ENCODE results near the gene TULP1.

TULP1 gene

DNA sequence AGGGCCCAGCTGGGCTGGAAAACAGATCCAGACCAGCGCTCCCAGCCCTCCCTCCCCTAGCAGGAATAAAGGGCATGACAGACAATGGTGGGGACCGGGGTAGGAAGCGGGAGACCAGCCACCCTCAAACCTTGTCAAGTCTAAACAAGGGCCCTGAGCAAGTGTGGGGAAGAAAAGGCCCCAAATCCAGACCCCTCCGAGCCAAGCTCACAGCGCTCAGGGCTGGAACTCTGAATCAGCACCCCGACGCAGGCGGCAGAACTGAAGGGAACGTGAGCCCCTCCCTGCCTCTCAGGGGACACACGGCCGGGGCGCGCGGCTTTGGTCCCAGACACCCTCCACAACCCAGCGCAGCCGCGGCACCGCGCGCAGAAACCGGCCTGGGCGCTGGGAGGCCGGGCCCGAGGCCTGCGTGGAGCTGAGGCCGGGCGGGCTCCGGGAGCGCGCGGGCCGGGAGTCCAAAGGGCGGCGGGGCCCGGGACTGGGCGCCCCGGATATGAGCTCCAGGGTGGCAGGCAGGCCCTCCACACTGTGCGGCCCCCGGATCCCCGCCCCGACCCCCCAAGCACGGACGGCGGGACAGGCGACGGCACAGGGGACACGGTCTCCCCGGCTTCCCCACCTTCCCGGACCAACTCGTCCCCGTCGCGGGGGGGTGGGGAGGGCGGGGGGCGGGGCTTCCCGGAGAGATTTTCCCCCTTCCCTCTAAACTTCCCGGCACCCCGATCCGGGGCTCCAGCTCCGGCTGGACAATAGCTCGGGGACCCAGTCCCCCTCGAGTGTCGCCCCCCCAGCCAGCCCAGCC is 16.5 kb downstream of the TULP1 start:
- no peak for DNase-seq

DNA sequence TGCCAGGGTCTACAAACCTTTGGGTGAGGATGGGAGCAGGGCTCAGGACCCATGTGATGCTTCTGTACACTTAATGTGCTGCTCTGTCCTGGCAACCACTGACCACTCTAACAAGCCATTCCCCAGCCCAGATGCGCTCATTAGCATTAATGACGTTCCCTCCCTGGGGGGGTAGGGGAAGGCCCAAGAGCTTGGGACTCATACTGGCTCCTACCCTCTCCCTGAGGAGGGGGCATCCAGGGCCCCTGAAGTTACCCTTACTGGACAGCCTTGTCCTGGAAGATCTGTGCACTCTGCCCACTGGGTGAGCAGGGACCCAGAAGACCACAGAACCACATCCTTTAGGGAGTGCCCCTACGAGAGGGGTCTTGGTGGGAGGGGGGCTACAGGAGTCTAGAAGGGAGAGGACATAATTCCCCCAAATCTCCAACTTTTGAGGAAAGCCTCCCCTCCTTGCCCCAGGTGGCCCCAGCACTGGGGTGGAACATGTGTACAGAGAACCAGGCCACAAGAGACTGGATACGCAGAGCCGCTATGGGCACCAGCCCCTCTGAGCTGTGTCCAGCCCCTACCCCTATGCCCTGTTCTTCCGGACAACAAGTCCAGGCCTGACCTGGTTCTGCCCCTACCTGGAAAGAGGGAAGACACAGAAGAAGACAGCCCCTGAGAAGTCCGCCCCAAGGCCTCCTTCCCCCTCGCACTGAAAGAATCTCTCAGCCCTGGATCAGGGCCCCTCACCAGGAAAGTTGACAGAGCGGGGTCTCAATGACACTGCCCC is 17.2 kb downstream of the TULP1 start:
- DNase-seq: no peak

DNA sequence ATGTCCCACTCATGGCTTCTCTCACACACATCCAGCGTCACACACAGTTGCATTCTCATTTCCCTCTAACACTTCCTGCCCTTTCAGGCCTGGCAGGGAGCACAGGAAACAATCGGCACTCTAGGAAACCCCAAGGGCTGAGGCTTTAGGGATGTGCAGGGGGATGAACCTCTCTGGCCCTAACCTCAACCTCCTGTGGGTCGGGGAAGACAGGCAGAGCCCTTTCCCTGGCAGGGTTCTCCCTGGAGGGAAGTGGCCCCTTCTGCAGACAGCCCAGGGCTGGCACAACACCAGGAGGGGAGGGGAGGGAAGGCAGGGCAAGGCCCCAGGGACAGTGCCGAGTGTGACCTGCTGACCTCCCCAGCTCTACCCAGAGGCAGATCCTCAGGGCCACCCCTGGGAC is 18.5 kb downstream of the TULP1 start:
- DNase-seq: no peak

DNA sequence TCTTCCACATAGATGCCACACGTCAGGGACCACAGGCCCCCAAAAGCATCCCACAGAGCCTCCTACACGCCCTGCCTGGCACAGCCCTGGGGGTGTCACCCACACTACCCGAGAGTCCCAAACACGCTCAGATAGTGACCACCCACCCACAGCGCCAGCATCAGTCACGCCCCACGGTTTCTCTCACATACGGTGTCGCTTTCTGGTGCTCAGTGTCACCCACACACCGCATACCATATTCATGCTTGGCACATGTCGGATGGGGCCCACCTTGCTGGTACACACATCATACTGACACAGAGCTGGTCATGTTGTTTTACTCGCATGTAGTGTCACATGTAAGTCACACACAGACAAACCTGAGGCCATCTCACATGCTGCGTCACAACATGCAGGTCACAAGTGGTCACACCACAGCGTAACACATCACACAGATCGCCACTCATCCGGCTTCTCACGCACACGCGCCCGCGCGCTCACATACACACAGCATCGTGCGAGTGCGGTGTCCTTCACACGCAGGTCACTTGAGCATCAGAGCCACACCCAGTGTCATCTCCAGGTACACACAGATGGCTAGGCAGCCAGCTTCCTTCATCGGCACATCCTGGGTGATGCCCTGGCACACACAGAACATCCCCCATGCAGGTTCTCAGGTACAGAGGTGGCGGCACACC is 19.3 kb downstream of the TULP1 start:
- no peak for DNase-seq

DNA sequence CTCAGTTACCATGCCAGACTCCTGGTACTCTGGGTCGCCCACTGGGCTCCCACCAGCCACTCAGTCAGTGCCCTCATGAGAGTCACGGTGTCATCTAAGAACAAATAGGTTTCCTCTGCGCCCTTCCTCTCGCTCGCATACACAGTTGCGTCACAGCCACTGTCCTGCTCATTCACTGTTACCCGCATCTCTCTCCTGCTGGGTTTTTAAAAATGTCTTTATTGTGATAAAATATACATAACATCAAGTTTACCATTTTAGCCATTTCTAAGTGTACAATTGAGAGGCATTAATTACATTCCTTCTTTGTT is 19.8 kb downstream of the TULP1 start:
- no peak for DNase-seq

DNA sequence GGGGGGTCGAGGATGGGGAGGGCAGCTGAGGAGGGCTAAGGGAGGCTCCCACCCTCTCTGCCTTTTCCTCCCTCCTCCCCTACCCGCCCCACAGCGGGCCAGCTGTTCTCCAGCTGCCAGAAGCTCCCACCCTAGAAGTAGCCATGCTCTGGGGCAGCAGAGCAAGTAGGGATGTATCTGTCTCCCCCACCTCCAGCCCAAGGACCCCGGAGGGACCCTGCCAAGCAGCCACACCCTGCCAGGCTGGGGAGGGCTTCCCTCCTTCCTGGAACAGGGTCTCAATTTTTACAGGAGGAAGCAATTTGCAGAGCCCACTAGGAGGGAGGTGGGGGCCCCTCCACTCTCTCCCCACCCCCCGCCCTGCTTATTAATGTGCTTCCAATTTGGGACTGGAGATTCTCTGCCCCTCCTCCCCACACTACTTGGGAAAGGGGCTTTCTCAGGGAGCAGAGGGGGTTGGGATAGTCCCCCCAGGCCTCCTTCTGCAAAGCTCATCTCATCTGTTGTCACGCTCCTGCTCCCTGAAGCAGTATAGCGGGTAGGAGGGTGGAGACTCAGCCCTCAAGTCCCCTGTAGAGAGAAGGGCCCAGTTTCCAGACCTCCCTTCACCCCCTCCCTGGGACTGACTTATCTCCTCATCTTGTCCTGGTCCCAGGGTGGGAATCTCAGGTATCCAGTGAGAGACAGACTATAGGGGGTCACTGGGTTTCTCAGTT is 20.3 kb downstream of the TULP1 start:
- DNase-seq: no peak

DNA sequence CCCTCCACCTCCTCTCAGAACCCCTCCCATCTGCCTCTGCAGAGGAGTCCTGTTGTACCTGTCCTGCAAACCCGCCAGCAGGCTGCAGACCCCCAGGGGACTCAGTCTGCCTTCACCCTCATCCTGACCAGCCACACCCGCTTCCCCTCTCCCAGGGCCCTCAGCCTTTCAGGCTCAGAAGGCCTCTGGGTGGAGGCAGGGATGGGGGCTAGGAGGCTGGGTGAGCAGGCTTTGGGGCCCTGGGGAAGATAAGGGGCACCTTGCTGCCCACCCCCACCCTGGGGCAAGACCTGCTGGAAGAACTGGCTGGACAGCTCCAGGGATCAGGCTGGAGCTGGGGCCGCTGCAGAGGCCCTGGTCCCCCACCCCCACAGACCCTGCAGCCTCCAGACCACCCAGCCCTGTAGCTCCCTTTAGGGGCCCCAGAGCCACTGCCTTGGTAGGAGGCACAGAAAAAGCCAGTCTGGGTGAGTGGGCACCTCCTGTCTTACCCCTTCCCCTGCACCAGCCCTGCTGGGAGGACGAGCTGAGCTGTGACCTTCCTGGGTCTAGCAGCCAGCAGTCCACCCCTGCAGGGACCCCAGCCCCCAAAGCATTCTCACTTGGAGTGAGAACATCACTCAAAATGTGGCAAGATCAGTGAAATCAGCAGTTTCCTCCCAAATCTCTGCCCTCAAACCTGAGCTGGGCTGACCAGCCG is 21.0 kb downstream of the TULP1 start:
- DNase-seq: no peak

DNA sequence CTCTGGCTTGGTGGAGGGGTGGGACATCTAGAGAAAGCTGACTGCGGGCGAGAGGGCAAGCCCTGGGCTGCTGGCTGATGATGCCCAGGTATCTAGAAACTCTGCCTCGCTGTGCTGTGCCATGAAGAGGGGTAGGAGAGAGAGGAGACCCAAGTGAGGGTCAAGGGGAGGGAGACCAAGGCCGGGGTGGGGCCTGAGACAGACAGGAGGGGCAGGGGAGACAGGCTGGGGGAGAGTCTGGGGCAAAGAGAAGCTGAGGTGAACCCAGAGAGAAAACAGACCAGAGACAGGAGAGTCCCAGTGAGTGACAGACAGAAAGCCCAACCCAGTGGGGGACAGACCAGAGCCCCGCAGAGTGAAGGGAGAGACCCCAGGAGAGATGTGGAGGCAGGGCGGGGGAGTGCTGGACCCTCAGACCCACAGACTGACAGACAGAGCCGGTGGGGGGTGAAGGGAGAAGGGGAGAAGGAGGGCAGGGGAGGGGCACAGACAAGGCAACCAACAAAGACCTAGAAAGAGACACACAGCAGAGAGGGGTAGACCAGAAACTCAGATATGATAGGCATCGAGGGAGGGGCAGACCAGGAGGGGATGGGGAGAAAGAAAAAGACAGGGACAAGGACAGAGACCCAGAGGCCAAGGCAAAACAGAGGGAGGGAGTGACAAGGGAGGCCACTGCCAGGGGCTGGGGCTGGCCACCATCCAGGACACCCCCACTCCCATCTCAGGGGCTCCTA is 21.7 kb downstream of the TULP1 start:
- no peak for DNase-seq

DNA sequence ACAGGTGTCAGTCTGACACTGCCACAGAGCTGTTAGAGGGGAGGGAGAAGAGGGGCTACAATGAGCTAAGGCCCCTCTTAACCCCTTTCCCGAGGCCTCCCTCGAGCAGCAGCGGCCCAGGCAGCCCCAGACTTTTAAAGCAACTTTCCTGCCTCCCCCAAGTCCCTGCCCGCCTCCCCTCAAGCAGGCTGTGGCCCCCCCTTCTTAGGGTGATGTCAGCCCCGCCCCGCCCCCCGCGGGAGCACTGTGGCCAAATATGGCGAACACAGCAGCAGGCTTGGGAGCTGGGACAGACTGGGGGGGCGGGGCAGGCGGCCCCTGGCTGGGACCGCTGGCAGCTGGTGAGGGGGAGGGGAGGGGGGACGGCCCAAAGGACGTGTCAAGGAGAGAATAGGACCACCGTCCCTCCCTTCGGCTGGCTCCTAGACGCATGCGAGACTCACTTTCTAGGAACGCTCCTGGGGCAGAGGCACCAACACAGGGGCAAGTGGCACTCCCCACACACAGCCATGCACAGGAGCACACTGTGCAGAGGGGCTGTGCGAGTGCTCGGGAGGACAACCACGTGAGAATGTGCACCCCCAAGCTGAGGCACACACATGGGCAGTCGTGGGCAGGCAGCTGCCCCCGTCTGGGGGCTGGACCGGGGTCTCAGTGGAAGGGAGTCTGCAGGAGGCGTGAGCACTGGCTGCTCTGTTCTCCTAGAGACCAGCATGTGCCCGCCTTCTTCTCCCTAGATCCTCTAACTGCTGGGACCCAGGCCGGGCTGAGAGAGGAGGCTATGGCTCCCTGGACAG is 22.5 kb downstream of the TULP1 start:
- DNase-seq: no peak

DNA sequence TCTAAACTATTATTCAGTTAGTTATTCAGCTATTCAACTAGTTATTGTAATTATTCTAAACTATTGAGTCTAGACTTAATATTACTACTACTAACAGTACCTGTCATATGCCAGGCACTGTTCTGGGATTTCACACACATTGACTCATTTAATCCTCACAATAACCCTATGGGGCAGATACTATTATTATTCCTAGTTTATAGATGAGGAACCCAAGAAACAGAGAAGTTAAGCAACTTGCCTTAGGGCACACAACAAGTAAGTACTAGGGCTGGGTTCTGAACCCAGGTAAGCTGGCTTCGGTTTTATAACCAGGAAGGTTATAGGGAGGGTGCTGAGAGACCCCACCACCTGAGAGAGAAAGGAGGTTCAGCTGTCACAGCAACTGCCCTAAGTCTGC is 23.6 kb downstream of the TULP1 start:
- DNase-seq: no peak

DNA sequence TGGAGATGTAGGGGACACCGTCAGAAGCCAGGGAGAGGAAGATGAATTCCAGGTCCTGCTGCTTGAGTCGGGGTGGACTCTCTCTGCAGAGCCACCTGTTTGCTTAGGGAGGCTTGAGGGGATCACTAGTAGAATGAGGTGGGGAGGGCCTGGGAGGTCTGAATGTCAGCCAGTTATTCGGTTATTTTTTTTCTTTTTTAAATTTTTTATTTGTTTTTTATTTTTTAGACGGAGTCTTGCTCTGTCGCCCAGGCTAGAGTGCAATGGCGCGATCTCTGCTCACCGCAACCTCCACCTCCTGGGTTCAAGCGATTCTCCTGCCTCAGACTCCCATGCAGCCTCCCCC is 24.2 kb downstream of the TULP1 start:
- no peak for DNase-seq

DNA sequence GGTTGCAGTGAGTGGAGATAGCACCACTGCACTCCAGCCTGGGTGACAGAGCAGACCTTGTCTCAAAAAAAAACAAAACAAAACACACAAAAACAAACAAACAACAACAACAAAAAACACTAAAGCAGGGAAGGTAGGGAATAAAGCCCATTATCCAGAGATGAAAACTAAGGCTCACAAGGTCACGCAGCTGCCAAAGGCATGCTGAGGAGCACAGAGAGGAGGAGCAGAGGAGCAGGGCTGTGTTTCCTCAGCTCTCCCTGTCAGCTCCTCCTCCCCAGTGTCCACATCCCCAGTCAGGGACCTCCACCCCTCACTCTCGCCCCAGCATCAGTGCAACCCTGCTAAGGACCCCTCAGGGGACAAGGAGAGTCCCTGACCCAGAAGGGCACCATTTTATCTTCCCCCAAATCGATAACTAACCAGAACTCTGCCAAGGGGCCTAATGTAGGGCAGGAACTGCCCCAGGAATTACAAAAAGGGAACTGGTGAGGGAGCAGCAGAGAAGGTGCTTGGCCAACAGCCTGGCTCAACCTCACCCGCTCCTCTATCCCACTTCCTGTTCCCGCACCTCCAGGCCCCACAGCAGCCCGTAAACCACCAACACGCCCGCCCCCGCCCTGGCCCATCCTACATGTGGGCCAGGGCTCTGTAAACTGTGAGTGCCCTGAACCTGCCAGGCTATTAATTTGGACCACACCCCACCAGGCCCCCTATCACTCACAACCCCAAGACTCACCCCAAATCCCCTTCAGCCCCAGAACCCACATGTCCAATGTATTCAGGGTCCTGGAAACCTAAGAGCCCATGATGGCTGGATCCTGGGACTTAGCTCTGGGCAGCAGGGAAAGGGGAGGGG is 24.8 kb downstream of the TULP1 start:
- DNase-seq: no peak

DNA sequence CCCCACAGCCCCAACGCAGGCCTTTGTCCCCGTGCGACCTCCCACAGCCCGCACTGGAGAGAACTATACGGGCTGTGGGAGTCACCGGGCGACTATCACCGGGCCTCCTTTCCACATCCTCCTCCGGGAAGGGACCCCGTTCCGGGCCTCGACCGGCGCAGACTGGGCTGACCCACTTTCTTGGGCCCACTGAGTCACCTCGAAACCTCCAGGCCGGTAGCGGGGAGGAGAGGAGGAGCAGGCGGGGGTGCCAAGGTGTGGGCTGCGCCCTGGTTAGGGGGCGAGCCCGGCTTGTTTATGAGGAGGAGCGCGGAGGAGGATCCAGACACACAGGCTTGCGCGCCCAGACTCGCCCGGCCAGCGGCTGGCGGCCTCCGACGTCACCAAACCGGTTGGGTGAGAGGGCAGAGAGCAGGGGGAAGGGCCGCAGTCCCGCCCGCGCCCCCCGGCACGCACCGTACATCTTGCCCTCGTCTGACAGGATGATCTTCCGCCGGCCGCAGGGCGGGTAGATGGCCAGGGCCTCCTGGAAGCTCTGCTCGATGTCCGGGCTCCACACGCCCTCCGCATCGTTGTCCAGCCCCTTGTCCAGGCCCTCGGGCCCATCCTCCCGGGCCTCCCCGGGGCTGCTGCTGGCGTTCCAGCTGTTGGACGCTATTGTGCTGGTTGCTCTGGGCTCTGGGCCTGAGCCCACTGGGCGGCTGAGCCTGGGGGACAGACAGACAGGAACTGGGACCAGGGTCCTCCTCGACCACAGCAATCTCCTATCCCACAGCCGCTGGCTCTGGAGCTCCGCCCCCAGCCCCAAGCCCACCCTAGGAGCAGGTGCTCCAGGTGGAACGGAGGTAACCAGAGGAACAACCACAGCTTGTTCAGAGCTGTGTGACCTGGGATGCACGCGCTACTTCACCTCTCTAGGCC is 26.4 kb downstream of the TULP1 start:
- DNase-seq: no peak

DNA sequence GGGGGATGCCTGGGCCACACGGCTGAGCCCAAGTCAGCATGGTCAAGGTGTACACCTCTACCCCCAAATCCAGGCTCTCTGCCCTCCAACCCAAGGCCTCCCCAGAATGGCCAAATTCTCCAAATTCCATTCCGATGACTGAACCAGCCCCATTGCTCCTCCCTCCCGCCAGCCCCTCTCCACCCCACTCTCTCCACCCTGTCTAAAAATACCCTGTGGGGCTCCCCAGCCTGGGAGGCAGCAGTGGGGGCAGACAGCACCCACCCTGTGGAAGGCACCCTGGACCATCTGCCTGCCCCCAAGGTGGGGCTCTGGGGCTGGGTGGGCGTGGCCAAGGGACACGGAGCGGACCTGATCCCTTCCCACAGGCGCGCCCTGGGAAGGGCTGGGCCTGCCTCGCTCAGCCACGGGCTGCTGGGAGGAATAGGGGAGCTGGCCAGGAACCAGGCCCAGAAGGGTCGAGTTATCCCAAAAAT is 27.3 kb downstream of the TULP1 start:
- no peak for DNase-seq

DNA sequence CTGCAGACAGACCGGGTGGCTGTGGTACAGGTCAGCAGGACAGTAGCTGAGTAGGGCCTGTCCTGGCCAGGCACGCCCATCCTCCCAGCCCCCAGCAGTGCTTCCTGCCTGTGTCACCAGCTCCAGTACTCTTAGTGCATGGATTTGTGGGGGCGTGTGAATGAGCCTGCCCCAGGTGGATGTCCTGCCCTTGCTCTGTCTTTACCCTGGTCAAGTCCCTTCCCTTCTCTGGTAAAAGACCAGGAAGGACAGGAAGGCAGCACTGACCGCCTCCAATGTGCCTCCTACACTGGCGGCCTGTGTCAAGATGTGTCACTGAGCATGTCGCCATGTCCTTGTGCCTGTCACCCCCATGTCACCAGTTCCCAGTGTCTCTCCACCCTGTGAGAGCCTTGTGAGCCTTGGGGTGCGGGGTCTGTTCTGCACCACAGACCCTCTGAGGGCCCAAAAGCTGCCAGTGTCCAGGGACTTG is 27.7 kb downstream of the TULP1 start:
- DNase-seq: no peak

DNA sequence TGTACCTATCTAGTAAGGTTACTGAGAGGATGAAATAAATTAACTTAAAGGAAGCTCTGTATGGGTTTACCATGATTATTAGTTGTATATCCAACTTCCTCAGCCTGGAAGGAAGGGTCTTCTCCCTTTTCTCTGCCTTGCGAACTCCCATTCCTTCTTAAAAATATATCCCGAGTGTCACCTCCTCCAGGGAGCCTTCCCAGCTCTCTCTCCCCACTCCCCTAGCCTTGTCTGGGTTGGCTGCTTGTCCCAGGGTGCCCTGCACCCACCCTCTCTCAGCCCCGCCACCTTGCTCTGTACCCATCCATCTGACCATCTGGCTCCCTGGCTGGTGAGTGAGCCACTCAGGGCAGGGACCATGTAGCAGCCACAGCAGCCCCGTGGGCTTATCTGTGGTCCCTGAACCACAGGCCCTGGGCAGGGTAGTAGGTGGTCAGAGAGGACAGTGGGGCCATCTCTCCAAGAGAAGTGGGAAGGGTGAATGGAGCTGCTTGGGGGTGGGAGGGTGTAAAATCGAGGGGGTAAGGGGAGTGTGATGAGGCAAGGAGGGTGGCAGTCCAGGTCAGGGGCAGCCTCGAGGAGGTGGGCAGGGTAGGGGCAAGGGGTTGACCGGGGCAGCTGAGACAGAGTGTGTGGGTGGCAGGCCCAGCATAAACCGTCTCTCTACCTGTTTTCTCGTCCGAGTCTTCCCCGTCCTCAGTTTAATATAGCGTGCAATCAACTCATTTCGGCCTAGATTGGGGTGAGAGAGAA is 28.6 kb downstream of the TULP1 start:
- no peak for DNase-seq

DNA sequence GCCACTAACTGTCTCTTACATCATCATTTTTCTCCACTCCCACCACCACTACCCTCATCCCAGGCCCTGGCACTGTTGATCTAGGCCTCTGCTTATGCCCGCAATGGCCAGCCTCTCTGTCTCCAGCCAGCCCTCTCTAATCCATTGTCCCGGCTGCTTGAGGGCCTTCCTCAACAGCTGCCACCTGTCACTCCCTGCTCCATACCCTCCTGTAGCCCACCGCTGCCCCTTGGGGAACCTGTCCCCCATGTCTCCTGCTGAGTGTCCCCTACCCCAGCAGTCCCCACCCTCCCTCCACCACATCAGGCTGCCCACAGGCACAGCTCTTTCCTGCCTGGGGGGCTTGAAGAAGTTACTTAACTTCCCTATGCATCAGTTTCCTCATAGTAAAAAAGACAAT is 29.2 kb downstream of the TULP1 start:
- DNase-seq: no peak

DNA sequence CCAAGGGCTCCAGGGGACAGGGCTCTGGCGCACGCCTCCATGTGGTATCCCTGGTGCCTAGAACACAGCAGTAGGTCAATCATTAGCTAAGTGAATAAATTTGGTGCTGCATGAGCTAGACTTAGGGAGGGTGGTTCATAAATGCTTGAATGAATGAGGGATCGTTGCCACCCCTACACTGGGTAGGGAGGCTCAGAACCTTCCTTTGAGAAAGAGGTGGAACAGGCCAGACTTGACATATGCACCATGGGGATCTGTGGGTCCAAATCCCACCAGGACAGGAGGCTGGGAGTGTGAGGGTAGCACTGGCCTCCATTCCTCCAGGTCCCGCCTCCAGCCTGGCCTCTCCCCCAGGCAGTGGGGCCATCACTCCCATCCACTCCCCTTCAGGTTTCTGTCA is 29.6 kb downstream of the TULP1 start:
- no peak for DNase-seq
